PC-9 (cell line): ENCODE data around the gene KRTAP22-1. TPM values are rescaled to one million over a fixed set of nuclear protein-coding genes. Genes with fewer than 3 reads are reported as not detected.

Experiments
- BruUV-seq: library from RNA; stranded (reverse); fragments of 400-500 nt; replicated peaks from 2 replicates; lab custom pipeline; 2021; lab: Mats Ljungman, UMichigan
- CTCF ChIA-PET: fragments of 300-600 bp; sonication (Branson Sonifier 250); formaldehyde crosslinking; loops from one replicate; lab custom pipeline; 2022; ENCODE audit warnings: antibody characterized with exemption; lab: Charles Lee
- POLR2A ChIA-PET: fragments of 300-600 bp; sonication (Branson Sonifier 250); formaldehyde crosslinking; loops from one replicate; lab custom pipeline; 2022; ENCODE audit warnings: antibody characterized with exemption; ENCODE audit not compliant: unreplicated experiment; lab: Charles Lee
- DNase-seq, 2 experiments: peaks; one replicate each; pipeline versions ENCODE4 v3.0.0 to v3.0.0-alpha.2; 2015 to 2022; ENCODE audit warnings: mixed read lengths in 1 of 2
- H2AFZ ChIP-seq: fragments of 200-600 bp; sonication (generic); 2 replicates; pipeline ENCODE4 v1.8.1; 2017; ENCODE audit warnings: antibody characterized with exemption
- H3F3A ChIP-seq: fragments of 200-600 bp; sonication (generic); 2 replicates; pipeline ENCODE4 v1.8.1; 2017; ENCODE audit warnings: antibody characterized with exemption, mild to moderate bottlenecking, low read depth; ENCODE audit not compliant: insufficient read depth
- H3K27ac ChIP-seq: fragments of 200-600 bp; sonication (generic); 2 replicates; pipeline ENCODE4 v1.6.1; 2016; ENCODE audit warnings: mixed run types
- H3K27me3 ChIP-seq: fragments of 200-600 bp; sonication (generic); 2 replicates; pipeline ENCODE4 v1.6.1; 2016; ENCODE audit warnings: low read depth, mixed run types; ENCODE audit not compliant: insufficient read depth
- H3K36me3 ChIP-seq: fragments of 200-600 bp; sonication (generic); 2 replicates; pipeline ENCODE4 v1.6.1; 2016; ENCODE audit warnings: low read depth, mixed run types
- H3K4me1 ChIP-seq: fragments of 200-600 bp; sonication (generic); replicated peaks from 2 replicates; pipeline ENCODE4 v1.6.1; 2016; ENCODE audit warnings: mixed run types; ENCODE audit not compliant: insufficient read depth
- H3K4me2 ChIP-seq: fragments of 200-600 bp; sonication (generic); 2 replicates; pipeline ENCODE4 v1.6.1; 2017; ENCODE audit warnings: mixed run types
- H3K4me3 ChIP-seq: fragments of 200-600 bp; sonication (generic); 2 replicates; pipeline ENCODE4 v1.6.1; 2016; ENCODE audit warnings: mixed run types
- H3K79me2 ChIP-seq: fragments of 200-600 bp; sonication (generic); 2 replicates; pipeline ENCODE4 v1.6.1; 2017; ENCODE audit warnings: low read depth, mixed run types
- H3K9me2 ChIP-seq: fragments of 200-600 bp; sonication (generic); 2 replicates; pipeline ENCODE4 v1.8.1; 2017; ENCODE audit warnings: mild to moderate bottlenecking; ENCODE audit not compliant: insufficient read depth
- H3K9me3 ChIP-seq: fragments of 200-600 bp; sonication (generic); 2 replicates; pipeline ENCODE4 v1.8.1; 2016; ENCODE audit warnings: low read depth; ENCODE audit not compliant: insufficient read depth
- H4K20me1 ChIP-seq: fragments of 200-600 bp; sonication (generic); 2 replicates; pipeline ENCODE4 v1.8.1; 2017; ENCODE audit not compliant: insufficient read depth
- EZH2 ChIP-seq: fragments of 200-600 bp; sonication (generic); IDR thresholded peaks from 2 replicates; pipeline ENCODE4 v1.8.0; 2017; ENCODE audit warnings: antibody characterized with exemption, low read depth
- intact Hi-C: fragments of 100-400 bp; cut with micrococcal nuclease; formaldehyde crosslinking; loops from one replicate; pipeline ENCODE4 v1.10.0; 2022; ENCODE audit not compliant: unreplicated experiment
- total RNA-seq: library from RNA; stranded (reverse); gene quantifications from 2 replicates; pipeline ENCODE4 v1.2.3, GENCODE V29; 2021
- TF ChIP-seq, protein P1 (sequence below): fragments of 200-600 bp; sonication (generic); conservative IDR thresholded peaks from 2 replicates; pipeline ENCODE4 v1.6.1; 2017; ENCODE audit warnings: mixed run types, antibody characterized with exemption, mild to moderate bottlenecking, moderate library complexity

Gene KRTAP22-1
- total RNA-seq, 1 experiment from 2014 or later, result not detected

DNA sequence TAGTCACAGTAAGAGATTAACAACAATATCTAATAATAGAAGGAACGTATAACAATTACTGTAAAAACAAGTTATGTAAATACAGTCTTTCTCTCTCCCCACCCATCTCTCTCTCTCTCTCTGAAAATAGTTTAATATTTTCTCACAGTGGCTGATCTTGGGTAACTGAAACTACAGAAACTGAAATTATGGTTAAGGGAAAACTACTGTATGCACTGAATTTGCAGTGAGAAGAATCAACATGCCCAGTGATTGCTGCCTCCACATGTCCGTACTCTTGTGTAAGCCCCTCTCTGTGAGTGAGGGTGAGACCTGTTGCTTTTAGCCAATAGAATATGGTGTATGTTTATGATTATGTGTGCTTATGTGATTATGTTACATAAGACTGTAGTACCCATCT, 11.2 kb downstream of the KRTAP22-1 start:
- intact Hi-C loops, result no loop called here
- ChIA-PET POLR2A (no interaction called here), CTCF (no interaction called here)
- Histone ChIP-seq H3K36me3 (no peaks in the 10 kb centered on the region), H3K79me2 (no peaks in the 10 kb centered on the region), H2AFZ (no peak overlapping the region), H3F3A (no peaks in the 10 kb centered on the region), H3K9me3 (no peaks in the 10 kb centered on the region), H3K4me2 (no peak overlapping the region), H3K27me3 (no peaks in the 10 kb centered on the region), H3K27ac (no peak overlapping the region), H3K4me1 (no peaks in the 10 kb centered on the region), H4K20me1 (no peaks in the 10 kb centered on the region), H3K4me3 (no peak overlapping the region), H3K9me2 (no peaks in the 10 kb centered on the region)
- no TSS peak for BruUV-seq
- TF ChIP-seq EZH2, result no peak
- TF ChIP-seq, protein P1, sequence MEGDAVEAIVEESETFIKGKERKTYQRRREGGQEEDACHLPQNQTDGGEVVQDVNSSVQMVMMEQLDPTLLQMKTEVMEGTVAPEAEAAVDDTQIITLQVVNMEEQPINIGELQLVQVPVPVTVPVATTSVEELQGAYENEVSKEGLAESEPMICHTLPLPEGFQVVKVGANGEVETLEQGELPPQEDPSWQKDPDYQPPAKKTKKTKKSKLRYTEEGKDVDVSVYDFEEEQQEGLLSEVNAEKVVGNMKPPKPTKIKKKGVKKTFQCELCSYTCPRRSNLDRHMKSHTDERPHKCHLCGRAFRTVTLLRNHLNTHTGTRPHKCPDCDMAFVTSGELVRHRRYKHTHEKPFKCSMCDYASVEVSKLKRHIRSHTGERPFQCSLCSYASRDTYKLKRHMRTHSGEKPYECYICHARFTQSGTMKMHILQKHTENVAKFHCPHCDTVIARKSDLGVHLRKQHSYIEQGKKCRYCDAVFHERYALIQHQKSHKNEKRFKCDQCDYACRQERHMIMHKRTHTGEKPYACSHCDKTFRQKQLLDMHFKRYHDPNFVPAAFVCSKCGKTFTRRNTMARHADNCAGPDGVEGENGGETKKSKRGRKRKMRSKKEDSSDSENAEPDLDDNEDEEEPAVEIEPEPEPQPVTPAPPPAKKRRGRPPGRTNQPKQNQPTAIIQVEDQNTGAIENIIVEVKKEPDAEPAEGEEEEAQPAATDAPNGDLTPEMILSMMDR, result no peak
- no peak for DNase-seq

- H4K20me1 ChIP-seq, result no peaks in the 10 kb centered on the region
- ChIA-PET CTCF (no interaction called here), POLR2A (no interaction called here)
- H3K4me2 ChIP-seq, result no peak within 1 kb of the TSS
- no peaks in the 10 kb centered on the region for H3K4me1 ChIP-seq
- H3K9me3 ChIP-seq, result no peaks in the 10 kb centered on the region
- H3K9me2 ChIP-seq, result no peaks in the 10 kb centered on the region
- no peak within 1 kb of the TSS for H3K27ac ChIP-seq
- no peak within 1 kb of the TSS for H2AFZ ChIP-seq
- no peaks in the 10 kb centered on the region for H3K79me2 ChIP-seq
- no TSS peak for BruUV-seq
- no peak for TF ChIP-seq EZH2
- TF ChIP-seq, protein P1, result no peak
- H3K4me3 ChIP-seq, result no peak within 1 kb of the TSS
- H3K27me3 ChIP-seq, result no peaks in the 10 kb centered on the region
- DNase-seq, result no peak
- H3F3A ChIP-seq, result no peaks in the 10 kb centered on the region
- intact Hi-C loops, result no loop called here
- H3K36me3 ChIP-seq, result no peaks in the 10 kb centered on the region
Observed at GRCh38 chr21:30613836-30614235, 12.9 kb downstream of the KRTAP22-1 start, which contains the start of gene KRTAP6-1. Gene KRTAP6-1, minus strand, starts transcription at chr21:30613930. Its CDS starts 26 bp downstream, at chr21:30613904.

DNA sequence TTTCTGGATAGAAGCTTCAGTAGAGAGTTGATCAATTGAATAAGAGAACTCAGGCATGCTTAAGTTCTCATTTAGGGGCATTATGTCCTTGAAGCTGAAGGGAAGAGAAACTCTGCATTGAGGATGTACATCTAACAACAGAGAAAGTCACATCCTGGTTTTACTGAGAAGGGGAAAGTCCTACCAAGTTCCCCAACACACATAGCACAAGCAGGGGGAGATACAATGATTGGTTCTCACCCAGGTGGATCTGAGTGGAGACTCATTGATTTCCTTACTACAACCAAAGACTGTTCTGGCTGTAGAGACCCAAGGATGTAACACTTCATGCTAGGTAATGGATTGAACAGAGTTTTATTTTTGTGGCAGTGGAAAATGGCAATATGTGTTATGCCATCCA, 14.3 kb downstream of the KRTAP22-1 start:
- no peak overlapping the region for H2AFZ ChIP-seq
- H3K27me3 ChIP-seq, result no peaks in the 10 kb centered on the region
- no peak overlapping the region for H3K4me3 ChIP-seq
- H3K4me1 ChIP-seq, result no peaks in the 10 kb centered on the region
- no peaks in the 10 kb centered on the region for H3K9me2 ChIP-seq
- no peak overlapping the region for H3K4me2 ChIP-seq
- no peak for DNase-seq
- POLR2A ChIA-PET, result no interaction called here
- no TSS peak for BruUV-seq
- intact Hi-C loops, result no loop called here
- no peaks in the 10 kb centered on the region for H3K9me3 ChIP-seq
- H3F3A ChIP-seq, result no peaks in the 10 kb centered on the region
- CTCF ChIA-PET, result no interaction called here
- no peaks in the 10 kb centered on the region for H4K20me1 ChIP-seq
- no peaks in the 10 kb centered on the region for H3K79me2 ChIP-seq
- TF ChIP-seq, protein P1, result no peak
- no peak for TF ChIP-seq EZH2
- H3K36me3 ChIP-seq, result no peaks in the 10 kb centered on the region
- no peak overlapping the region for H3K27ac ChIP-seq
